NT2/D1 (cell line): ENCODE data around the gene RAB40C.

Experiments used
- SUZ12 ChIP-seq: IDR thresholded peaks from 2 replicates; pipeline ENCODE4 v1.6.1; 2011; ENCODE audit not compliant: insufficient read length, insufficient read depth; ENCODE audit errors: extremely low read depth
- YY1 ChIP-seq: IDR thresholded peaks from 2 replicates; pipeline ENCODE4 v1.6.1; 2011; ENCODE audit not compliant: insufficient read length, insufficient read depth

DNA sequence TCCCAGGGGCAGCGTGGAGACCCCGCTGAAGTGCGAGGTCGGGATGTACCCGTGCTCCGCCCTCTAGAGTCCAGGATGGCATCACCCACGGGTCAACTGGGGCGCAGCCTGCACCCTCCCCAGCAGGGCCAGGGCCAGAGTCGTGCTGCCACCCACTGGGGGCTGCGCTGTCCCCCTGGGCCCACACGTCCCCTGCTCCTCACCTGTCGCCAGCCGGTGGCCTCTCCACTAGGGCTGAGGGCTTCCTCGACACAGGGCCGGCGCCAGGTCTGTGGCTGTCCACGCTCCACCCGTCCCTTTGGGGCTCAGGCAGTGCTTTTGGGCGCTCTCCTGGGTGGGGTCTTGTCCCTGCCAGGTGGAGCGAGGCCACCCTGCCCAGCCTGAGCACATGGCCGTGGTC lies 41.3 kb upstream of the RAB40C start:
- no peak for TF ChIP-seq SUZ12
- TF ChIP-seq YY1, result no peak
